K562 (cell line): ENCODE data around the gene NAA15. TPM values are rescaled to one million over a fixed set of nuclear protein-coding genes. Genes with fewer than 3 reads are reported as not detected.

ENCODE experiments used
- ATF6 ChIP-seq: sonication (generic); formaldehyde crosslinking; IDR thresholded peaks from 2 replicates; pipeline ENCODE4 v1.4.0; 2020; ENCODE audit warnings: mild to moderate bottlenecking, missing genetic modification reagents
- CREB1 ChIP-seq, 2 experiments: sonication (generic) in 1 of 2; formaldehyde crosslinking in 1 of 2; IDR thresholded peaks; 2 replicates each; pipeline versions ENCODE4 v1.6.1 to v1.8.0; 2012 to 2022; ENCODE audit warnings: inconsistent platforms in 1 of 2, mild to moderate bottlenecking in 1 of 2, missing genetic modification reagents in 1 of 2, moderate library complexity in 1 of 2
- CREB5 ChIP-seq: fragments of 250-450 bp; sonication (Bioruptor Pico); IDR thresholded peaks from 2 replicates; pipeline ENCODE4 v1.5.0; 2020; ENCODE audit warnings: mild to moderate bottlenecking
- ELF2 ChIP-seq: fragments of 250-450 bp; sonication (Bioruptor Pico); IDR thresholded peaks from 2 replicates; pipeline ENCODE4 v1.5.0; 2021; ENCODE audit warnings: mild to moderate bottlenecking
- HNRNPK ChIP-seq: fragments of 200-400 bp; formaldehyde crosslinking; IDR thresholded peaks from one replicate; pipeline ENCODE4 v1.6.1; 2018; ENCODE audit warnings: mild to moderate bottlenecking, low read depth, low read length; ENCODE audit not compliant: poor library complexity, severe bottlenecking
- KAT2B ChIP-seq: IDR thresholded peaks from one replicate; pipeline ENCODE4 v1.6.1; 2012; ENCODE audit warnings: low read depth, mild to moderate bottlenecking, control low read depth, inconsistent platforms, low read length, moderate library complexity
- KLF10 ChIP-seq: fragments of 250-450 bp; sonication (Bioruptor Pico); IDR thresholded peaks from 2 replicates; pipeline ENCODE4 v1.6.1; 2021; ENCODE audit warnings: matching md5 sums
- KLF16 ChIP-seq: IDR thresholded peaks from 2 replicates; pipeline ENCODE4 v1.6.1; 2016; ENCODE audit warnings: antibody characterized with exemption
- NFXL1 ChIP-seq: fragments of 450-650 bp; formaldehyde crosslinking; IDR thresholded peaks from 2 replicates; pipeline ENCODE4 v1.4.0; 2021; ENCODE audit warnings: mild to moderate bottlenecking
- RBM34 ChIP-seq: fragments of 200-400 bp; formaldehyde crosslinking; IDR thresholded peaks from 2 replicates; pipeline ENCODE4 v1.6.1; 2018; ENCODE audit warnings: low read length, borderline replicate concordance; ENCODE audit not compliant: insufficient read depth
- RNF2 ChIP-seq: sonication (generic); IDR thresholded peaks from 2 replicates; pipeline ENCODE4 v1.6.1; 2016
- STAT5A ChIP-seq: IDR thresholded peaks from 2 replicates; pipeline ENCODE4 v1.6.1; 2012; ENCODE audit warnings: low read length, inconsistent platforms, borderline replicate concordance
- TAF1 ChIP-seq: IDR thresholded peaks from 2 replicates; pipeline ENCODE4 v1.6.1; 2011; ENCODE audit warnings: mild to moderate bottlenecking, low read length, moderate library complexity; ENCODE audit not compliant: insufficient read depth, control insufficient read depth, severe bottlenecking; ENCODE audit errors: extremely low read depth
- TAL1 ChIP-seq: fragments of 450-650 bp; IDR thresholded peaks from 2 replicates; pipeline ENCODE4 v1.6.1; 2016; ENCODE audit warnings: mild to moderate bottlenecking
- ZNF253 ChIP-seq: fragments of 250-450 bp; sonication (Bioruptor Pico); conservative IDR thresholded peaks from 2 replicates; pipeline ENCODE4 v1.6.1; 2021; ENCODE audit warnings: mild to moderate bottlenecking
- ZNF561 ChIP-seq: fragments of 450-650 bp; formaldehyde crosslinking; conservative IDR thresholded peaks from 2 replicates; pipeline ENCODE4 v1.4.0; 2020; ENCODE audit warnings: mild to moderate bottlenecking, moderate library complexity
- polyA plus RNA-seq, 8 experiments: library from polyadenylated mRNA; depleted of rRNA in 4 of 8; stranded (reverse) in 5 of 8; unstranded in 3 of 8; fragments of >200 nt; fragmentation: Nextera tagmentation in 2 of 8; fragmentation: Illumina TruSeq in 1 of 8; extraction: Ambion mirVana in 2 of 8; extraction: Trizol in 1 of 8; gene quantifications; 2 replicates each; pipeline versions ENCODE4 v1.2.1 to v1.2.3, GENCODE V29; 2011 to 2014; ENCODE audit warnings: inconsistent platforms in 1 of 8, missing spikeins in 1 of 8
- total RNA-seq, 7 experiments: library from RNA; depleted of rRNA in 6 of 7; stranded (reverse); fragments of >200 nt in 6 of 7; fragmentation: Illumina TruSeq in 2 of 7; extraction: Trizol in 2 of 7; gene quantifications; 2 replicates each; pipeline versions ENCODE4 v1.2.1 to v1.2.3, GENCODE V29; 2011 to 2021; ENCODE audit warnings: low replicate concordance in 1 of 7
- TF ChIP-seq, protein P1 (sequence below): IDR thresholded peaks from 2 replicates; pipeline ENCODE4 v1.6.1; 2012; ENCODE audit warnings: low read depth, low read length, improper control_type of control experiment, borderline replicate concordance
- TF ChIP-seq, protein P2 (sequence below): fragments of 450-650 bp; IDR thresholded peaks from 2 replicates; pipeline ENCODE4 v1.7.0; 2016; ENCODE audit warnings: borderline replicate concordance
- TF ChIP-seq, protein P3 (sequence below): fragments of 200-800 bp; sonication (Bioruptor generic); IDR thresholded peaks from 2 replicates; pipeline ENCODE4 v1.6.1; 2017; ENCODE audit warnings: missing genetic modification characterization, missing compliant biosample characterization

NAA15 gene
- total and polyA plus RNA-seq, 9 of the 15 experiments (the other 6 are each of a cell fraction or from before 2014, with no cell fraction given): 37.8 to 117 (median 63.2) TPM

DNA sequence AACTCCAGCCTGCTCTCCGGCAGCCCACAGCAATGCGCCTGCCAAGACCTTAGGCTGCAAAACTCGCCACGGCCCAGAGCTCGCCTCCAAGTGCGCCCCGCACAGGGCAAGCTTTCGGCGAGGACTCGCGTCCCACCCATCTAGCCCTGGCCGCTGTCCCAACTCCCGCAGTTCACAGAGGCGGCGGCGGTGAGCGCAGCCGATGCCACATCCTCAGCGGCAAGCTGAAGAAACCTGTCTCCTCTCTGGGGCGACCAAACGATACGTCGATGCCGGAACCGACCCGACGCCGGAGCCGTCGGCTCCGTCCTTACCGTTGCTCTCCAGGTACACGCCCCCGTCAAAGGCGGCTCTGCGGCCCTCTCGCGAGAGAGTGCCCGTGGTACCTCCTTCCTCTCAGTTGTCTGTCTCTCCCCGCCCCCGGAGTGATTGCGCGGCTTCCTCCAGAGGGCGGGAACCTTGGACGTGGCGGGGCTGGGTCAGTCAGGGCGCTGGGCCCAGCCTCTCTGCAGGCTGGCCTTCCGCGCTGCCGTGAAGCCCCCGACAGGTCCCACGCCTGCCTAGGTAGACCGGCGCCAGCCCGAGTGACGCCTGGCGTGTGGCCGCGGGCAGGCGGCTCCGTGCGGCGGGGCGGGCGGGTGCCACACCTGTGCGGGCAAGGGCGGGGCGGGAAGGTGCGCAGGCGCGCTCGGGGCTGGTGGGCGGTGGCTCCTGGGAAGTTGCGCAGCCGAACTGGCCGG is 152.2 kb downstream of the NAA15 start (continued):
- TF ChIP-seq ATF6 (CRISPR knock-in tag) (peak; percentile 79; the same call in 1 of the 2 replicates), RBM34 (no peak), HNRNPK (no peak), RNF2 (0 out of 2 replicates have a peak, but pooled peaks have one; percentile 28), ZNF253 (CRISPR knock-in tag) (no peak), ZNF561 (CRISPR knock-in tag) (no peak), CREB5 (CRISPR knock-in tag) (no peak), NFXL1 (CRISPR knock-in tag) (no peak), KLF16 (no peak), KAT2B (no peak), CREB1 (IDR thresholded peaks at IDR 0.05) (no peak; the same call in 1 of the 2 replicates), CREB1 (CRISPR knock-in tag; IDR thresholded peaks at IDR 0.05) (peak; percentile 55), KLF10 (CRISPR knock-in tag) (no peak), TAF1 (peak; percentile 48), TAL1 (no peak), ELF2 (CRISPR knock-in tag) (no peak), STAT5A (no peak; the same call in 1 of the 2 replicates)
- TF ChIP-seq, protein P1, sequence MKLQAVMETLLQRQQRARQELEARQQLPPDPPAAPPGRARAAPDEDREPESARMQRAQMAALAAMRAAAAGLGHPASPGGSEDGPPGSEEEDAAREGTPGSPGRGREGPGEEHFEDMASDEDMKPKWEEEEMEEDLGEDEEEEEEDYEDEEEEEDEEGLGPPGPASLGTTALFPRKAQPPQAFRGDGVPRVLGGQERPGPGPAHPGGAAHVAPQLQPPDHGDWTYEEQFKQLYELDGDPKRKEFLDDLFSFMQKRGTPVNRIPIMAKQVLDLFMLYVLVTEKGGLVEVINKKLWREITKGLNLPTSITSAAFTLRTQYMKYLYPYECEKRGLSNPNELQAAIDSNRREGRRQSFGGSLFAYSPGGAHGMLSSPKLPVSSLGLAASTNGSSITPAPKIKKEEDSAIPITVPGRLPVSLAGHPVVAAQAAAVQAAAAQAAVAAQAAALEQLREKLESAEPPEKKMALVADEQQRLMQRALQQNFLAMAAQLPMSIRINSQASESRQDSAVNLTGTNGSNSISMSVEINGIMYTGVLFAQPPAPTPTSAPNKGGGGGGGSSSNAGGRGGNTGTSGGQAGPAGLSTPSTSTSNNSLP: no peak
- TF ChIP-seq, protein P2, sequence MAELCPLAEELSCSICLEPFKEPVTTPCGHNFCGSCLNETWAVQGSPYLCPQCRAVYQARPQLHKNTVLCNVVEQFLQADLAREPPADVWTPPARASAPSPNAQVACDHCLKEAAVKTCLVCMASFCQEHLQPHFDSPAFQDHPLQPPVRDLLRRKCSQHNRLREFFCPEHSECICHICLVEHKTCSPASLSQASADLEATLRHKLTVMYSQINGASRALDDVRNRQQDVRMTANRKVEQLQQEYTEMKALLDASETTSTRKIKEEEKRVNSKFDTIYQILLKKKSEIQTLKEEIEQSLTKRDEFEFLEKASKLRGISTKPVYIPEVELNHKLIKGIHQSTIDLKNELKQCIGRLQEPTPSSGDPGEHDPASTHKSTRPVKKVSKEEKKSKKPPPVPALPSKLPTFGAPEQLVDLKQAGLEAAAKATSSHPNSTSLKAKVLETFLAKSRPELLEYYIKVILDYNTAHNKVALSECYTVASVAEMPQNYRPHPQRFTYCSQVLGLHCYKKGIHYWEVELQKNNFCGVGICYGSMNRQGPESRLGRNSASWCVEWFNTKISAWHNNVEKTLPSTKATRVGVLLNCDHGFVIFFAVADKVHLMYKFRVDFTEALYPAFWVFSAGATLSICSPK: no peak
- TF ChIP-seq, protein P3, sequence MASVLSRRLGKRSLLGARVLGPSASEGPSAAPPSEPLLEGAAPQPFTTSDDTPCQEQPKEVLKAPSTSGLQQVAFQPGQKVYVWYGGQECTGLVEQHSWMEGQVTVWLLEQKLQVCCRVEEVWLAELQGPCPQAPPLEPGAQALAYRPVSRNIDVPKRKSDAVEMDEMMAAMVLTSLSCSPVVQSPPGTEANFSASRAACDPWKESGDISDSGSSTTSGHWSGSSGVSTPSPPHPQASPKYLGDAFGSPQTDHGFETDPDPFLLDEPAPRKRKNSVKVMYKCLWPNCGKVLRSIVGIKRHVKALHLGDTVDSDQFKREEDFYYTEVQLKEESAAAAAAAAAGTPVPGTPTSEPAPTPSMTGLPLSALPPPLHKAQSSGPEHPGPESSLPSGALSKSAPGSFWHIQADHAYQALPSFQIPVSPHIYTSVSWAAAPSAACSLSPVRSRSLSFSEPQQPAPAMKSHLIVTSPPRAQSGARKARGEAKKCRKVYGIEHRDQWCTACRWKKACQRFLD (CRISPR knock-in tag): peak; percentile 69; the same call in 1 of the 2 replicates
